Fibroblast of pulmonary artery (primary cell): ENCODE measurements around the gene TAS2R4.
A peak's percentile ranks its signal among the peaks of the same experiment; 100 is the strongest.
"Not testable (repeated sequence)": the region's sequence is repeated elsewhere in the genome, so short reads cannot be mapped to it uniquely, and the experiment has no call there.

Experiments used
- DNase-seq: peaks from one replicate; pipeline ENCODE4 v3.0.0-alpha.2; 2010; ENCODE audit warnings: low read depth
- H3K4me3 ChIP-seq: replicated peaks from 2 replicates; pipeline ENCODE4 v1.5.1; 2011; ENCODE audit warnings: low read depth, mild to moderate bottlenecking, control low read depth, low read length, moderate library complexity
- TF ChIP-seq, protein P1 (sequence below): IDR thresholded peaks from 2 replicates; pipeline ENCODE4 v1.5.1; 2011; ENCODE audit warnings: mild to moderate bottlenecking, control low read depth, low read length, inconsistent platforms; ENCODE audit errors: missing control alignments

Gene TAS2R4

DNA sequence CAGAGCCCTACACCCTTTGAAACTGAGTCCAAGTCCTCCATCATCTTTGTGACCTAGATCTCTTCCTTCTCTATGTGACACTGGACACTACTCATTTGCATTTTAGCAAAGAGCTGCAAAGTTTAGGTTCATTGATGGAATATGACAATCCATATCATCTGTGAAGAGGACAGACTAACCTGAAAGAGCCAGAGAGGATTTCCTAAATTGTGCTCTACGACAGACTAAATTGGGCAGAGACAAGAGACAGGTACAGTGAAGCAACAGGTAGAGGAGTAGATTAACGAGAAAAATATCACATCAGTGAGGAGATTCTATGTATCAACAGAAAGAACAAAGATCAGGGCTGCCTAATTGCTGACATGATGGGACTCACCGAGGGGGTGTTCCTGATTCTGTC is 12.7 kb upstream of the TAS2R4 start, which contains the start of gene TAS2R3:
Gene TAS2R3, plus strand, starts transcription at position 301 of the 400 bp plus-strand sequence. Its CDS starts 62 bp downstream, at position 363.
- H3K4me3 ChIP-seq = no peak within 1 kb of the TSS
- TF ChIP-seq, protein P1, sequence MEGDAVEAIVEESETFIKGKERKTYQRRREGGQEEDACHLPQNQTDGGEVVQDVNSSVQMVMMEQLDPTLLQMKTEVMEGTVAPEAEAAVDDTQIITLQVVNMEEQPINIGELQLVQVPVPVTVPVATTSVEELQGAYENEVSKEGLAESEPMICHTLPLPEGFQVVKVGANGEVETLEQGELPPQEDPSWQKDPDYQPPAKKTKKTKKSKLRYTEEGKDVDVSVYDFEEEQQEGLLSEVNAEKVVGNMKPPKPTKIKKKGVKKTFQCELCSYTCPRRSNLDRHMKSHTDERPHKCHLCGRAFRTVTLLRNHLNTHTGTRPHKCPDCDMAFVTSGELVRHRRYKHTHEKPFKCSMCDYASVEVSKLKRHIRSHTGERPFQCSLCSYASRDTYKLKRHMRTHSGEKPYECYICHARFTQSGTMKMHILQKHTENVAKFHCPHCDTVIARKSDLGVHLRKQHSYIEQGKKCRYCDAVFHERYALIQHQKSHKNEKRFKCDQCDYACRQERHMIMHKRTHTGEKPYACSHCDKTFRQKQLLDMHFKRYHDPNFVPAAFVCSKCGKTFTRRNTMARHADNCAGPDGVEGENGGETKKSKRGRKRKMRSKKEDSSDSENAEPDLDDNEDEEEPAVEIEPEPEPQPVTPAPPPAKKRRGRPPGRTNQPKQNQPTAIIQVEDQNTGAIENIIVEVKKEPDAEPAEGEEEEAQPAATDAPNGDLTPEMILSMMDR = no peak
- DNase-seq = no peak

DNA sequence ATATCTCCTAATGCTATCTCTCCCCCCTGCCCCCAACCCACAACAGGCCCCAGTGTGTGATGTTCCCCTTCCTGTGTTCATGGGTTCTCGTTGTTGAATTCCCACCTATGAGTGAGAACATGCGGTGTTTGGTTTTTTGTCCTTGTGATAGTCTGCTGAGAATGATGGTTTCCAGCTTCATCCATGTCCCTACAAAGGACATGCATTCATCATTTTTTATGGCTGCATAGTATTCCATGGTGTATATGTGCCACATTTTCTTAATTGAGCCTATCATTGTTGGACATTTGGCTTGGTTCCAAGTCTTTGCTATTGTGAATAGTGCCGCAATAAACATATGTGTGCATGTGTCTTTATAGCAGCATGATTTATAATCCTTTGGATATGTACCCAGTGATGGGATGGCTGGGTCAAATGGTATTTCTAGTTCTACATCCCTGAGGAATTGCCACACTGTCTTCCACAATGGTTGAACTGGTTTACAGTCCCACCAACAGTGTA is 6.3 kb upstream of the TAS2R4 start:
- not testable (repeated sequence) for H3K4me3 ChIP-seq, DNase-seq

DNA sequence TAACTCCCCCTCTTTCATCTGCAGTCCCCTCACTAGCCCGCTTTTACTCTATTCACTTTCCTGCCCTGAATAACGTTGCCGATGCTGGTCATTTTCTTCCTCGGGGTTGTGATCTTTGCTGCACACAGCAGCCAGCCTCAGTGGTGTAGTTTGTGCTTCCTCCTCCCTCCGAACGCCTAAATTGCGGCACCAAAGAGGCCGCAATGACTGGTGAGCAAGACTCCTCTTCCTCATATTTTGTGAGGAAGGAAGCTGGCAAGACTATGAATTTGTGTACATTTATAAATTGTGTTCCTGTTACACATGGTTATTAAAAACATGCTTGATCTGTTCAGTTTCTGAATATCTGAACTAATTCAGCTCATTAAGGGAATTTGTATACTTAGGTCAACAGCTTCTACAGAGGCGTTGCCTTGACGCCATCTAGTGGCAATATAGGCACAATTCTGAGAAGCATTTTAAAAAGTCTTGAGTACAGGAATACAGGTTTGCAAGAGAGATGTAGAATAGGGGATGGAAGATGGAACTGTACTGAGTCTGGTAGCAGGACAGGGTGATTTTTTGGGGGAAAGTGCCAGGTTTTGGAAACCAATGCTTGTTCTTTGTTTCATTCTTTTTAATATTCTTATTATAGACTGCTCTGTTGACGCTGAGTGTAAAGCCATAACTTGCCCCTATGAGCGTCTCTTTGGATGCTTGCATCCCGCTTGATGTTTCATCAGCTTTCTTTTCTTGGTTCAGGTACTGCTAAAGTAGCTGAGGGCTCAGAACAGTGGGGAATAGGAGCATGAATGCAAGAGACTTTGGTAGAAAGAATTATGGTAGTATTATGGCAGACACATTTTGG is 9.5 kb downstream of the TAS2R4 start:
- no peak overlapping the region for H3K4me3 ChIP-seq
- DNase-seq = peak; percentile 72
- TF ChIP-seq, protein P1 = peak; percentile 90

DNA sequence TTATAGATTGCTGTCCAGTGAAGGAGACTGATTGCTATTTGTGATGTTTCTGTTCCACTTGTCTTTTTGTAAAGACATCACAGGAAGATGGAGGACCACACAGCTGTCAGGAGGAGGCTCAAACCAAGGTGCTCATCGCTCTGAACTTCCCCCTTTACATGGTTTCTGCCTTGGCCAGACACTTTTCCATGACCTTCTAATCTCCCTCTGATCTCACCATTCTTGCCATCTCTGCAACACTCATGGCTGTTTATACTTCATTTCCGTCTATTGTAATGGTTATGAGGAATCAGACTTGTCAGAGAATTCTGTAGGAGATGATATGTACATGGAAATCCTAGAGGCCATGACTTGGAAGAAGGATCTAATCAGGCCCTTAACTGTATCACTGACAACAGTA is 11.8 kb downstream of the TAS2R4 start:
- TF ChIP-seq, protein P1 = no peak
- no peak for DNase-seq
- H3K4me3 ChIP-seq = no peak overlapping the region

DNA sequence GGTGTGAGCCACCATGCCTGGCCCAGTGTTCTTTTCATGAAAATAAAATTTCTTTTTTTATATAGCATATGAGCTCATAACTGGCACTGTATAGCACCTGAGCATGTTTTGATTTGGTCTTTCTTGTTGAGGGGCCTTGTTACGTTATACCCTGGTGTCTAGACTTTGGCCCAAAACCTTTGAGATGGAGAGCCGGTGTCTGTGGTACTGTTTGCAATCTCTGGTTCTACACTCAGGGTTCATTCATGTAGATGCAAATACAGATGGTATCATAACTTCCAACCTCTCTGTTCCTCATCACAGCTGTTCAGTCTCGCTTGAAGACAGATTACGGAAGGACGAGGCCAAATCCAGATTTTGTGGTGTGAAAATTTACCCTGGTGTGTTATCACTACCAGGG is 13.4 kb downstream of the TAS2R4 start, which contains the start of gene TAS2R5:
Gene TAS2R5, plus strand, starts transcription at position 301 of the 400 bp plus-strand sequence. CDS start 145 bp downstream, outside the sequence.
- TF ChIP-seq, protein P1 = no peak
- DNase-seq = no peak
- no peak within 1 kb of the TSS for H3K4me3 ChIP-seq

DNA sequence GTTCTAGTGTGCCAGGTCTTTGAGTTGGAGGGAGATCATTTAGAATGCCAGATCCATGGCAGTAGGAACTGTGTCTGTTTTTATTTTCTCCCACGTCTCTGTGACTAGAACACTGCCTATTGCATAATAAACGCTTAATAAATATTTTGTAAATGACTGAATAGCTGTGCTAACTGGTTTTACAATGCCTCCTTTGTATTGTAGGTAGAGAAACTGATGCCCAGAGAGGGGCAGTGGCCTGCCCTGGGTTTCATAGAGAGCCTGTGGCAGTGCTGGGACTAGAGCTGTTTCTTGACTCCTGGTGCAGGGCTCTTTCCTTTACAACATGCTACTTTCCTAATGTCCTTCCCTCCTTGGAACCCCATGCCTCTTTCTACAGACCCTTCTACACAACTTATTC is 16.1 kb downstream of the TAS2R4 start:
- TF ChIP-seq, protein P1 = no peak

DNA sequence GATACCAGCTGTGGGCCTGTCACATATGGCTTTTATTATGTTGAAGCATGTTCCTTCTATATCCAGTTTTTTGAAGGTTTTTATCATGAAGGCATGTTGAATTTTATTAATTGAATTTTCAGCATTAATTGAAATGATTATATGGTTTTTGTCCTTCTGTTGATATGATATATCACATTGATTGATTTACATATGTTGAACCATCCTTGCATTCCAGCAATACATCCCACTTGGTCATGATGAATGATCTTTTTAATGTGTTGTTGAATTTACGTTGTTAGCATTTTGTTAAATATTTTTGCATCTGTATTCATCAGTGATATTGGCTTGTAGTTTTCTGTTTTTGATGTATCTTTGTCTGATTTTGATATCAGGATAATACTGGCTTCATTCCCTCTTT is 43.6 kb downstream of the TAS2R4 start:
- no peak overlapping the region for H3K4me3 ChIP-seq
- no peak for DNase-seq
- TF ChIP-seq, protein P1 = no peak

More for the DNA sequence above, 16.1 kb downstream of the TAS2R4 start:
- H3K4me3 ChIP-seq = no peak overlapping the region
- DNase-seq = no peak

DNA sequence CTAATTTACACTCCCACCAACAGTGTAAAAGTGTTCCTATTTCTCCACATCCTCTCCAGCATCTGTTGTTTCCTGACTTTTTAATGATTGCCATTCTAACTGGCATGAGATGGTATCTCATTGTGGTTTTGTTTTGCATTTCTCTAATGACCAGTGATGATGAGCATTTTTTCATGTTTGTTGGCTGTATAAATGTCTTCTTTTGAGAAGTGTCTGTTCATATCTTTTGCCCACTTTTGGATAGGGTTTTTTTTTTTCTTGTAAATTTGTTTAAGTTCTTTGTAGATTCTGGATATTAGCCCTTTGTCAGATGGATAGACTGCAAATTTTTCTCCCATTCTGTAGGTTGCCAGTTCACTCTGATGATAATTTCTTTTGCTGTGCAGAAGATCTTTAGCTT is 46.0 kb downstream of the TAS2R4 start:
- H3K4me3 ChIP-seq, DNase-seq: not testable (repeated sequence)
